ENCODE measurements around the gene PLEKHB1. TPM values are rescaled to one million over a fixed set of nuclear protein-coding genes. Genes with fewer than 3 reads are reported as not detected.
A peak's percentile ranks its signal among the peaks of the same experiment; 100 is the strongest.
"Not testable (repeated sequence)": the region's sequence is repeated elsewhere in the genome, so short reads cannot be mapped to it uniquely, and the experiment has no call there.

The PLEKHB1 gene
- total RNA-seq, 5 donors from 2014 or later (not counting 1 experiment from before 2014, with no cell fraction given): 50.8 to 70.6 (median 61.1) TPM

- H3K4me3 Mint-ChIP-seq; H3K9me3 ChIP-seq; H3K4me3 ChIP-seq (ENCODE audit: control insufficient read depth in 1 of 2, extremely low read depth in 1 of 2, low read length in 1 of 2); H3K9me3 Mint-ChIP-seq; H3K27me3 ChIP-seq (replicated peaks in 1 of 2; ENCODE audit: control insufficient read depth in 2 of 2, extremely low read depth in 1 of 2, insufficient read depth in 2 of 2, low read length in 1 of 2); DNase-seq; H3K27me3 Mint-ChIP-seq; H3K4me1 ChIP-seq (ENCODE audit: control insufficient read depth in 1 of 2, extremely low read depth in 1 of 2, insufficient read depth in 2 of 2, low read length in 2 of 2); CTCF ChIA-PET; ATAC-seq (replicated peaks in 1 of 4); H3K27ac ChIP-seq (ENCODE audit: low read length); H3K4me1 Mint-ChIP-seq: not testable (repeated sequence)
- Mint-ChIP-seq H3K27ac (peak overlapping the region in 1 of 2 donors; percentile 58), H3K36me3 (peaks cover 32% of the 10 kb centered on the region)
- WGBS (ENCODE audit: insufficient coverage): no CpG with 5 or more reads among the region's 5 CpGs
- POLR2A ChIA-PET: interaction anchor here in 1 of 2 donors (0.6 kb wide), 1 partner anchor 39 kb away, joined by 5 read pairs; no protein-coding TSS in a partner anchor
- H3K36me3 ChIP-seq (ENCODE audit: control insufficient read depth in 2 of 2, extremely low read depth in 1 of 2, insufficient read depth in 1 of 2, low read length in 1 of 2): peaks cover 12 to 17% of the 10 kb centered on the region in 2 donors
These were observed 30.2 kb downstream of the PLEKHB1 start for GRCh38 chr11:73676552-73676951.

GRCh38 chr11:73680687-73681086 is 34.3 kb downstream of the PLEKHB1 start:
- POLR2A ChIA-PET: interaction anchor here in 1 of 2 donors (0.6 kb wide), 1 partner anchor 1758 kb away, joined by 5 read pairs; no protein-coding TSS in a partner anchor
- H3K27me3 ChIP-seq (replicated peaks in 1 of 2; ENCODE audit: control insufficient read depth in 2 of 2, extremely low read depth in 1 of 2, insufficient read depth in 2 of 2, low read length in 1 of 2): no peaks in the 10 kb centered on the region
- no peaks in the 10 kb centered on the region for H3K9me3 ChIP-seq
- no CpG with 5 or more reads among the region's 2 CpGs for whole genome bisulfite sequencing (ENCODE audit: insufficient coverage)
- Mint-ChIP-seq H3K9me3 (no peaks in the 10 kb centered on the region), H3K36me3 (peaks cover 28% of the 10 kb centered on the region), H3K27me3 (no peaks in the 10 kb centered on the region), H3K27ac (no peak overlapping the region), H3K4me3 (no peak overlapping the region), H3K4me1 (no peaks in the 10 kb centered on the region)
- no peak overlapping the region for H3K4me3 ChIP-seq (ENCODE audit: control insufficient read depth in 1 of 2, extremely low read depth in 1 of 2, low read length in 1 of 2)
- no peak for ATAC-seq (replicated peaks in 1 of 4)
- peaks cover 13 to 18% of the 10 kb centered on the region in 2 donors for H3K36me3 ChIP-seq (ENCODE audit: control insufficient read depth in 2 of 2, extremely low read depth in 1 of 2, insufficient read depth in 1 of 2, low read length in 1 of 2)
- H3K27ac ChIP-seq (ENCODE audit: low read length): no peak overlapping the region
- DNase-seq: no peak
- H3K4me1 ChIP-seq (ENCODE audit: control insufficient read depth in 1 of 2, extremely low read depth in 1 of 2, insufficient read depth in 2 of 2, low read length in 2 of 2): no peaks in the 10 kb centered on the region
- CTCF ChIA-PET: interaction anchor here (0.5 kb wide), 2 partner anchors 10 to 300 kb away, joined by 3 to 4 read pairs; no protein-coding TSS in a partner anchor

- Mint-ChIP-seq H3K36me3 (peaks cover 29% of the 10 kb centered on the region), H3K27ac (no peak overlapping the region), H3K9me3 (no peaks in the 10 kb centered on the region), H3K4me1 (no peaks in the 10 kb centered on the region), H3K27me3 (no peaks in the 10 kb centered on the region), H3K4me3 (no peak overlapping the region)
- DNase-seq (no peak), ATAC-seq (replicated peaks in 1 of 4) (no peak)
- H3K4me3 ChIP-seq (ENCODE audit: control insufficient read depth in 1 of 2, extremely low read depth in 1 of 2, low read length in 1 of 2): no peak overlapping the region
- ChIA-PET POLR2A (no interaction called here), CTCF (interaction anchor here in 1 of 2 donors (0.6 kb wide), 1 partner anchor 526 kb away, joined by 3 read pairs; no protein-coding TSS in a partner anchor)
- peaks cover 5 to 9% of the 10 kb centered on the region in 2 donors for H3K36me3 ChIP-seq (ENCODE audit: control insufficient read depth in 2 of 2, extremely low read depth in 1 of 2, insufficient read depth in 1 of 2, low read length in 1 of 2)
- no CpG with 5 or more reads among the region's 4 CpGs for WGBS (ENCODE audit: insufficient coverage)
- H3K4me1 ChIP-seq (ENCODE audit: control insufficient read depth in 1 of 2, extremely low read depth in 1 of 2, insufficient read depth in 2 of 2, low read length in 2 of 2): no peaks in the 10 kb centered on the region
- H3K9me3 ChIP-seq: no peaks in the 10 kb centered on the region
- no peaks in the 10 kb centered on the region for H3K27me3 ChIP-seq (replicated peaks in 1 of 2; ENCODE audit: control insufficient read depth in 2 of 2, extremely low read depth in 1 of 2, insufficient read depth in 2 of 2, low read length in 1 of 2)
- no peak overlapping the region for H3K27ac ChIP-seq (ENCODE audit: low read length)
These were observed 47.6 kb downstream of the PLEKHB1 start for GRCh38 chr11:73693899-73694525.

GRCh38 chr11:73705053-73705452 is 58.7 kb downstream of the PLEKHB1 start:
- POLR2A ChIA-PET: no interaction called here
- CTCF ChIA-PET: no interaction called here
- H3K36me3 Mint-ChIP-seq: peaks cover 30% of the 10 kb centered on the region
- no peaks in the 10 kb centered on the region for H3K9me3 Mint-ChIP-seq
- Histone ChIP-seq H3K27me3 (replicated peaks in 1 of 2; ENCODE audit: control insufficient read depth in 2 of 2, extremely low read depth in 1 of 2, insufficient read depth in 2 of 2, low read length in 1 of 2) (no peaks in the 10 kb centered on the region), H3K4me3 (ENCODE audit: control insufficient read depth in 1 of 2, extremely low read depth in 1 of 2, low read length in 1 of 2) (no peak overlapping the region), H3K36me3 (ENCODE audit: control insufficient read depth in 2 of 2, extremely low read depth in 1 of 2, insufficient read depth in 1 of 2, low read length in 1 of 2) (peaks cover 0 to 29% of the 10 kb centered on the region in 2 donors), H3K4me1 (ENCODE audit: control insufficient read depth in 1 of 2, extremely low read depth in 1 of 2, insufficient read depth in 2 of 2, low read length in 2 of 2) (no peaks in the 10 kb centered on the region), H3K27ac (ENCODE audit: low read length) (no peak overlapping the region), H3K9me3 (no peaks in the 10 kb centered on the region)
- H3K27me3 Mint-ChIP-seq: no peaks in the 10 kb centered on the region
- DNase-seq: no peak
- no peak overlapping the region for H3K4me3 Mint-ChIP-seq
- no peak for ATAC-seq (replicated peaks in 1 of 4)
- no CpG with 5 or more reads among the region's 1 CpG for WGBS (ENCODE audit: insufficient coverage)
- no peaks in the 10 kb centered on the region for H3K4me1 Mint-ChIP-seq
- H3K27ac Mint-ChIP-seq: no peak overlapping the region

- Mint-ChIP-seq H3K4me1 (peaks cover under 1 to 2% (median 1%) of the 10 kb centered on the region in 3 donors), H3K9me3 (no peaks in the 10 kb centered on the region), H3K4me3 (no peak overlapping the region), H3K27ac (no peak overlapping the region), H3K36me3 (peaks cover 21% of the 10 kb centered on the region), H3K27me3 (no peaks in the 10 kb centered on the region)
- Histone ChIP-seq H3K9me3 (no peaks in the 10 kb centered on the region), H3K27ac (ENCODE audit: low read length) (no peak overlapping the region), H3K27me3 (replicated peaks in 1 of 2; ENCODE audit: control insufficient read depth in 2 of 2, extremely low read depth in 1 of 2, insufficient read depth in 2 of 2, low read length in 1 of 2) (no peaks in the 10 kb centered on the region), H3K36me3 (ENCODE audit: control insufficient read depth in 2 of 2, extremely low read depth in 1 of 2, insufficient read depth in 1 of 2, low read length in 1 of 2) (peaks cover 0 to 22% of the 10 kb centered on the region in 2 donors), H3K4me1 (ENCODE audit: control insufficient read depth in 1 of 2, extremely low read depth in 1 of 2, insufficient read depth in 2 of 2, low read length in 2 of 2) (no peaks in the 10 kb centered on the region), H3K4me3 (ENCODE audit: control insufficient read depth in 1 of 2, extremely low read depth in 1 of 2, low read length in 1 of 2) (no peak overlapping the region)
- ChIA-PET POLR2A (no interaction called here), CTCF (interaction anchor here in 1 of 2 donors (0.7 kb wide), 1 partner anchor 12 kb away, joined by 3 read pairs; no protein-coding TSS in a partner anchor)
- no peak for DNase-seq
- 100% methylated on average over 1 of the region's 3 CpGs for WGBS (ENCODE audit: insufficient coverage)
- ATAC-seq (replicated peaks in 1 of 4): no peak
These were observed 64.6 kb downstream of the PLEKHB1 start for GRCh38 chr11:73710964-73711363.

Other genes starting within 250 kb of the PLEKHB1 start
- 10 to 100 TPM; 23.6 to 27.0 (median 24.7) TPM for gene FAM168A, start 48.5 kb upstream of the PLEKHB1 start, total RNA-seq
- gene RAB6A, start 114.5 kb downstream of the PLEKHB1 start, total RNA-seq: 100 to 1,000 TPM in 3 of 5 donors, 10 to 100 TPM in 2; 58.1 to 118 (median 102) TPM
- gene MRPL48, start 141.3 kb downstream of the PLEKHB1 start, total RNA-seq: 10 to 100 TPM; 21.9 to 26.6 (median 25.7) TPM
- 10 to 100 TPM; 31.5 to 66.9 (median 60.7) TPM for gene COA4, start 230.3 kb downstream of the PLEKHB1 start, total RNA-seq
- gene PAAF1, start 230.4 kb downstream of the PLEKHB1 start, total RNA-seq: 10 to 100 TPM; 11.4 to 16.8 (median 14.9) TPM